DMS79 treated with DMSO at 0.1 percent for 48 hours (cell line): Measurements from ENCODE around the gene HNRNPUL2.
A peak's percentile ranks its signal among the peaks of the same experiment; 100 is the strongest.
"Not testable (repeated sequence)": the region's sequence is repeated elsewhere in the genome, so short reads cannot be mapped to it uniquely, and the experiment has no call there.

Source experiments
- DNase-seq: peaks from one replicate; lab custom pipeline; 2025; lab: John Stamatoyannopoulos, UW

Gene HNRNPUL2

GRCh38 chr11:62727165-62727871 lies at the start of gene HNRNPUL2:
TSS of gene HNRNPUL2 (minus strand) at chr11:62727457. CDS start at chr11:62727156, 301 bp downstream.
- peak; percentile 98 for DNase-seq

DNA sequence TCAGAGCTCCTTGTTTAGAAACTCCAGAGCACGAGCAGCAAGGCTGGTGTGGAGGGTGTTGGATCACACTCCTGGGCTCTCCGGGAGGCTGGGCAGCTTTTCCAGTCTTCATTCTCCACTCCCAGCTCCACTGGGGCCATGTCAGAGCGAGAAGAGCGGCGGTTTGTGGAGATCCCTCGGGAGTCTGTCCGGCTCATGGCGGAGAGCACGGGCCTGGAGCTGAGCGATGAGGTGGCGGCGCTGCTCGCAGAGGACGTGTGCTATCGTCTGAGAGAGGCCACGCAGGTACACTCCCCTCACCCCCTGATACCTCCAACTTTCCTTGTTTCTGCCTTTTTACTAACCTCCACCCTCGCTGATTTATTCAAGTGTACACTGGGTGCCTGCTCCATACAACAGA lies 48.4 kb upstream of the HNRNPUL2 start:
- DNase-seq = no peak

DNA sequence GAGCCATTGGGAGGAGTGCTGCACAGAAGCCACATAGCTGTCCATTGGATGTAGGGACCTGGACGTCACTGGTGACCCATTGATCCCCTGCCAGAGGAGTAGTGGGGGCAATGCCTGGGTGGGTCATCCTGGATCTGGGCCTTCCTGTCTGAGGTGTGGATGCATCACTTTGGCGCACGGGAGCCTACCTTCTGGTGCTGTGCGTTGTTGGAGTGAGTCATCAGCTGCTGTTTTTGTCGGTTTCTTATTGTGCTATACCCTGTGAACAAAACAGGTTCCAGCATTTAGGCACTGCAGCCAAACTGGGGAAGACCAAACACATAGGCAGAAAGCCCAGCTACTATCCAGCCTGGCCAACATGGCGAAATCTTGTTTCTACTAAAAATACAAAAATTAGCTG lies 47.1 kb upstream of the HNRNPUL2 start:
- DNase-seq = no peak

- peak; percentile 98 for DNase-seq
These were observed 44.1 kb upstream of the HNRNPUL2 start, which contains the start of gene TAF6L for GRCh38 chr11:62771144-62772021. TSS of gene TAF6L (plus strand) at chr11:62771396. CDS start at chr11:62775784, 4,388 bp downstream.

GRCh38 chr11:62770778-62771143 lies 43.5 kb upstream of the HNRNPUL2 start:
- no peak for DNase-seq

DNA sequence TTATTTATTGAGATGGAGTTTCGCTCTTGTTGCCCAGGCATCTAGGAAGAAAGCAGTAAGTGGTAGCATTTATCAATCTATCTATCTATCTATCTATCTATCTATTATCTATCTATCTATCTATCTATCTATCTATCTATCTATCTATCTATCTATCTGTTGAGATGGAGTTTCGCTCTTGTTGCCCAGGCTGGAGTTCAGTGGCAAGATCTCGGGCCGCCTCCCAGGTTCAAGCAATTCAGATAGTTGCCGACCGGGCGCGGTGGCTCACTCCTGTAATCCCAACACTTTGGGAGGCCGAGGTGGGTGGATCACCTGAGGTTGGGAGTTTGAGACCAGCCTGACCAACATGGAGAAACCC lies 33.6 kb upstream of the HNRNPUL2 start:
- DNase-seq = not testable (repeated sequence)

GRCh38 chr11:62757846-62758788 lies 30.9 kb upstream of the HNRNPUL2 start:
- no peak for DNase-seq

GRCh38 chr11:62755086-62755615 lies 27.9 kb upstream of the HNRNPUL2 start:
- DNase-seq = no peak

DNA sequence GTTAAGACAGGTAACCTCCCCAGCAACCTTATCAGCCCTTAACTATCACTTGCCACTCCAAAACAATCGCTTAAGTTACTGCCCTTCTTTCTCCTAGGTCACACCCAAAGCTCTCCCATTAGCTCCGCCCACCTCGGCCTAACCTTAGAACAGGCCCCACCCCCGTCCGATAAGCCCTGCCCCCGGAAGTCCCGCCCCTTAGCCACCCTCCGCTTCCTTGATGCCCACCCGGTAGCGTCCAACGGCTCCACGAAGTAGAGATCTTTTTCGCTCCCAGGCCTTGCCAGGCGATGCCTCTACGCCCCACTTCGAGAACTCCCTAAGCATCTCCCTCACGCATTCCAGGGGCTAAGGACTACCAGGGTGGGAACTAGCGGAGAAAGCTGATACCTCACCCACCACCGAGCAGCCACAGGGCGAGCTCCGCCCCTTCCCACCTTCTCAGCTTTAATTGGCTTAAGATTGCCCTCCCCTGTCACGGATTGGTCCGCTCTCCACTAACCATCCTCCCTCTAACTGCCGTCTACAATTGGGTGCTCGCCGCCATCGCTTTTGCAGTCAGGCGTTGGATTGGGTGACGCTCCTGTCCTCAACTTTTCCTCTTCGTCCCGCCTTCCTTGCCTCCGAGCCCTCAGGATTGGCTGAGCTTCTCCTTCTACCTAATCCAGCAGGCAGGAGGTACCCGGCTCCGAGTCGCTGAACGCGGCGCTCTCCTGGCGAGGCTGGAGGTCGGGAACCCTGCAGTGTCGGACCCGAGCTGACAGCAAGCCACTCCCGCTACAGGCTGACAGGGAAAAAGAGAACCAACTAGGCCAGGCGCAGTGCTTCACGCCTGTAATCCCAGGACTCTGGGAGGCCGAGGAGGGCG lies 26.7 kb upstream of the HNRNPUL2 start, which contains the start of gene ZBTB3:
TSS of gene ZBTB3 (minus strand) at position 425 of the 868 bp plus-strand sequence. CDS start 496 bp downstream, outside the sequence.
- peak; percentile 99 for DNase-seq

DNA sequence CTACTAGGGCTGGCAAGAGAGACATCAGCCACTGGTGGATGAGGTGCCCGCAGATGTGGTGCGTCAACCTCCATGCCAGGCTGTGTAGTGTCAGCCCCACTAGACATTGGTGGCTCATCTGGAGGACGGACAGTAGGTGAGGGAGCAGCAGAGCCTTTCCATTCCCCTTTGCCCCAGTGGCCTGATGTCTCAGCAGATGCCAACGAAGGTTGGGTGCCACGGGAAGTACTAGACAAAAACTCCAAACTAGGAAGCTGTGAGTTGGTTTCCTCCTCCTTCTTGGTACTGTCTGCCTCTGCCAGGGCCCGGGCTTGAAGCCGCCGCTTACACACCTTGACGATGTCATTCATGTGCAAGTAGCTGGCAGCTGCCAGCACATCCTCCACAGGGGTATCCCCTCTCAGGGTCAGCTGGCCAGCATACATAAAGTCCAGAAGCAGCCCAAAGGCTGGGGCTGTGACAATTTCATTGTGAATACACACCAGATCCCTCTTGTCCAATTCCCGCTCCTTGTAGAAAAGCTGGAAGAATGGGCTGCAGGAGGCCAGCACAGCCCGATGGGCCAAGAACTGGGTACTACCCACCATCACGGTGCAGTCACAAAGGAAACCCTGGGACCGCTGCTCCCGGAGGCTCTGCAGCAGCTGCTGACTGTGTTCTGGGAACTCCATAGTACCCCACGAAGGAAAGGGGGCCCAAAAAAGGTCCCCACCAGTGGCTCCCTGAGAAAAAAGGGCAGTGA lies 25.9 kb upstream of the HNRNPUL2 start:
- no peak for DNase-seq

GRCh38 chr11:62752177-62752785 lies 25.0 kb upstream of the HNRNPUL2 start:
- DNase-seq = no peak

DNA sequence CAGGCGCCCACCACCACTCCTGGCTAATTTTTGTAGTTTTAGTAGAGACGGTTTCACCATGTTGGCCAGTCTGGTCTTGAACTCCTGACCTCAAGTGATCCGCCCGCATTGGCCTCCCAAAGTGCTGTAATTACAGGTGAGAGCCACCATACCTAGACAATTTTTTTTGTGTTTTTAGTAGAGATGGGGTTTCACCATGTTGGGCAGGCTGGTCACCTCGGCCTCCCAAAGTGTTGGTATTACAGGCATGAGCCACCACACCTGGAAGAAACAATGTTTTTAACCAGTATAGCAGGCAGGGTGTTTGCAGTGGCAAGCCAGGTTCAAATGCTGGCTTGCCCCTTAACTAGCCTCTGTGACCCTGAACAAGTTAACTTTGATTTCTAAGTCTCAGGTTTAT lies 22.7 kb upstream of the HNRNPUL2 start:
- not testable (repeated sequence) for DNase-seq

DNA sequence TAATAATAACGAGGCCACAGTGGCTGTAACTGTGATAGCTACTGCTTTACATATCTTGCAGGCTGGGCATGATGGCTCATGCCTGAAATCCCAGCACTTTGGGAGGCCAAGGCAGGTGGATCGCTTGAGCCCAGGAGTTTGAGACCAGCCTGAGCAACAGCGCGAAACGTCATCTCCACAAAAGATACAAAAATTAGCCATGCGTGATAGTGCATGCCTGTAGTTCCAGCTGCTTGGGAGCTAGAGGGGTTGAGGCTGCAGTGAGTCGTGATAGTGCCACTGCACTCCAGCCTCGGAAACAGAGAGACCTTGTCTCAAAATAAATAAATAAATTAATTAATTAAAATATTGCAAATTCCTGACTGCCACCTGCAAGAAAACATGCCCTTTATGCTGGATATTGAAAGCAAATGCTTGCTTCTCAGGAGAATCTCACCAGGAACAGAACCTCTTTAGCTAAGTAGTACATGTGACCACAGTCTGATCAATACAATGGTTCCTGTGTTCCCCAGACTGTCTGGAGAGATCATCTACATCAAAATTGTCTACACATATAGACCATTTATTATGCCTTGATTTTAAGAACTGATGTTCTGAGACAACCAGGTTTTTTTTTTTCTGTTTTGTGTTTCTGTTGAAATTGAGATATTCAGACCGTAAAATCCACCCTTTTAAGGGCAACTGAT lies 20.4 kb upstream of the HNRNPUL2 start:
- no peak for DNase-seq

DNA sequence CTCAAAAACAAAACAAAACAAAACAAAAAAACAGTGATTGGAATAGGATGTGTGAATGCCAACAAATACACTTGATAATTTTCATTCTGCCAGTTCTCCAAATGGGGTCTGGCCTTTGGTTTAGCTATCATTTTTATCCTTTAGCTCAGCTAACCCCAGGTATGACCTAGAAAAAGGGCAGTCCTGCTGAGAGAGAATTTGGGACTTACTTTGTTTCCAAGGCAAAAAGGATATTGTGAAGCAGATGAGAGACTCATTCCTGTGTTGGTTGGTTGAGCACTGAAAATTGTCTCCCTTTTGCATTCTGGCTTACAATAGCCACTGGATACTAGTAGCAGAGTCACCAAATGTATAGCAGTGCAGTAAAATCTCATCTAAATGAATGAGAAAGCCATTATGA lies 9.9 kb upstream of the HNRNPUL2 start:
- no peak for DNase-seq

- DNase-seq = no peak
These were observed 5.6 kb upstream of the HNRNPUL2 start for GRCh38 chr11:62732830-62733229.

GRCh38 chr11:62730076-62730475 lies 2.8 kb upstream of the HNRNPUL2 start:
- not testable (repeated sequence) for DNase-seq

DNA sequence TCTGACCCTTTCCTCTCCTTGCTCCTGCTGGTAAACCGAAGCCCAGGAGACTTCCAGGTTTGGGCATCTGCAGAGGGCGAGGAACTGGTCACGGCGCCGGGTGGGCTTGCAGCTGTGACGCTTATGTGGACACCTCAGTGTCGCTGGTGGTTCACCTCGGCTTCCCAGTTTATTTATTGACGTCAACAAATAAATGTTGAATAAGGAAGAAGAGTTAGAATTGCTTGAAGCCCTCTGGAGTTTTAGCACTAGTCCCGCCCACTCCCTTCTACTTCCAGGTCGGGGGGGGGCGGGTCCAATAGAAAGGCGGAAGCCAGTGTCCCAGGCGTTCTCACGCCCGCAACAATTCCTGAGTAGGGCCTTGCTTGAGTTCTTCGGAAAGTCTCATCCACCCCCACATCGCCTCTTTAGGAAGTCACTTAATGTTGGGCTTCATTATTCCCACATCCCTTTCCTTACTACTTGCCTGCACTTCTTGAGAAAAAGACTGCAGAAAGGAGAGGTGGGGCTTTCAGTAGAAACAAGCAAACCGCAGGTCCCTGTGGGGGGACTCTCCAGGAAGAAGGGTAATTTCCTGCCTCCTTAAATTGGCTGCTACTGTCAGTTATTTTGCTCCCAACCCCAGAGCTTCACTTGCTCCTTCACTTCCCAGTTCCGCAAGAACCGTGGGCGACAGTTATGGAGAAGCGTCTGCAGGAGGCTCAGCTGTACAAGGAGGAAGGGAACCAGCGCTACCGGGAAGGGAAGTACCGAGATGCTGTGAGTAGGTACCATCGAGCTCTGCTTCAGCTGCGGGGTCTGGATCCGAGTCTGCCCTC lies 1.1 kb upstream of the HNRNPUL2 start, which contains the start of gene TTC9C:
TSS of gene TTC9C (plus strand) at position 316 of the 818 bp plus-strand sequence. CDS start at position 679, 363 bp downstream.
- DNase-seq = peak; percentile 82

DNA sequence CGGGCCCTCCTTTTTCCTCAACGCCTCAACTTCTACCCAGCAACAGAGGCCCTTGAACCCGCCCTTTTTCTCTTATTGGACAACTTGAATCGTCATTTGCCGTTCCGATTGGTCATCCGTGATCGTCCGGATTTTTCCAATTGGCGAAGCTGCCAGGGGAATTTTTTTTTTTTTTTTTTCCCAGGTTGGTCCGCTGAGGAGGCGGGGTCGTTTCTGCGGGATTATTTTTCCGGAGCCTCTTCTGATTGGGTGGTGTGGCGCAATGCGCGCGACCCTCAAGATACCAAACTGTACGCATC lies 564 bp upstream of the HNRNPUL2 start:
- peak; percentile 98 for DNase-seq
